DMS153 (cell line): Measurements from ENCODE around the gene RGS18.
"Not testable (repeated sequence)": the region's sequence is repeated elsewhere in the genome, so short reads cannot be mapped to it uniquely, and the experiment has no call there.

Experiments
- DNase-seq: peaks from one replicate; lab custom pipeline; 2025; lab: John Stamatoyannopoulos, UW

Gene RGS18

GRCh38 chr1:192158181-192158580 is at the start of gene RGS18:
Gene RGS18, plus strand, starts transcription at chr1:192158462. Its CDS starts 176 bp downstream, at chr1:192158638.
- DNase-seq = no peak

GRCh38 chr1:192109576-192109975 is 48.7 kb upstream of the RGS18 start:
- DNase-seq = no peak

GRCh38 chr1:192115000-192115399 is 43.3 kb upstream of the RGS18 start:
- DNase-seq = no peak

GRCh38 chr1:192118881-192119405 is 39.3 kb upstream of the RGS18 start:
- DNase-seq = no peak

GRCh38 chr1:192119701-192120100 is 38.6 kb upstream of the RGS18 start:
- DNase-seq = no peak

GRCh38 chr1:192122668-192123067 is 35.6 kb upstream of the RGS18 start:
- no peak for DNase-seq

- no peak for DNase-seq
Measured at GRCh38 chr1:192123212-192123611, 35.0 kb upstream of the RGS18 start.

GRCh38 chr1:192126030-192126619 is 32.1 kb upstream of the RGS18 start:
- DNase-seq = no peak

GRCh38 chr1:192130175-192130574 is 28.1 kb upstream of the RGS18 start:
- no peak for DNase-seq

GRCh38 chr1:192130865-192131264 is 27.4 kb upstream of the RGS18 start:
- DNase-seq = not testable (repeated sequence)

- DNase-seq = no peak
Measured at GRCh38 chr1:192131914-192132313, 26.3 kb upstream of the RGS18 start.

GRCh38 chr1:192133350-192133926 is 24.8 kb upstream of the RGS18 start:
- no peak for DNase-seq

GRCh38 chr1:192140382-192140781 is 17.9 kb upstream of the RGS18 start:
- no peak for DNase-seq

- DNase-seq = no peak
Measured at GRCh38 chr1:192147221-192147620, 11.0 kb upstream of the RGS18 start.

GRCh38 chr1:192147696-192148095 is 10.6 kb upstream of the RGS18 start:
- no peak for DNase-seq

GRCh38 chr1:192151176-192151575 is 7.1 kb upstream of the RGS18 start:
- DNase-seq = no peak

- no peak for DNase-seq
Measured at GRCh38 chr1:192153276-192153675, 5.0 kb upstream of the RGS18 start.

GRCh38 chr1:192157067-192157466 is 1.2 kb upstream of the RGS18 start:
- DNase-seq = no peak

GRCh38 chr1:192159014-192159413 is 752 bp downstream of the RGS18 start:
- DNase-seq = no peak

- DNase-seq = no peak
Measured at GRCh38 chr1:192159781-192160180, 1.5 kb downstream of the RGS18 start.

- no peak for DNase-seq
Measured at GRCh38 chr1:192160196-192160595, 1.9 kb downstream of the RGS18 start.

- no peak for DNase-seq
Measured at GRCh38 chr1:192161976-192162375, 3.7 kb downstream of the RGS18 start.

- no peak for DNase-seq
Measured at GRCh38 chr1:192162376-192162775, 4.1 kb downstream of the RGS18 start.

GRCh38 chr1:192165002-192165401 is 6.7 kb downstream of the RGS18 start:
- DNase-seq = not testable (repeated sequence)
